GM19099 (cell line): ENCODE data around the gene CCNQ.

Experiments
- POLR2A ChIP-seq: IDR thresholded peaks from 3 replicates; pipeline ENCODE4 v1.6.1; 2011; ENCODE audit warnings: low read depth; ENCODE audit not compliant: insufficient read length; ENCODE audit errors: extremely low read depth

Gene CCNQ

GRCh38 chrX:153628665-153629064 lies 29.7 kb upstream of the CCNQ start:
- TF ChIP-seq POLR2A, result no peak

- TF ChIP-seq POLR2A, result no peak
Observed at GRCh38 chrX:153628129-153628528, 29.2 kb upstream of the CCNQ start.

- no peak for TF ChIP-seq POLR2A
Observed at GRCh38 chrX:153627675-153628111, 28.8 kb upstream of the CCNQ start.

DNA sequence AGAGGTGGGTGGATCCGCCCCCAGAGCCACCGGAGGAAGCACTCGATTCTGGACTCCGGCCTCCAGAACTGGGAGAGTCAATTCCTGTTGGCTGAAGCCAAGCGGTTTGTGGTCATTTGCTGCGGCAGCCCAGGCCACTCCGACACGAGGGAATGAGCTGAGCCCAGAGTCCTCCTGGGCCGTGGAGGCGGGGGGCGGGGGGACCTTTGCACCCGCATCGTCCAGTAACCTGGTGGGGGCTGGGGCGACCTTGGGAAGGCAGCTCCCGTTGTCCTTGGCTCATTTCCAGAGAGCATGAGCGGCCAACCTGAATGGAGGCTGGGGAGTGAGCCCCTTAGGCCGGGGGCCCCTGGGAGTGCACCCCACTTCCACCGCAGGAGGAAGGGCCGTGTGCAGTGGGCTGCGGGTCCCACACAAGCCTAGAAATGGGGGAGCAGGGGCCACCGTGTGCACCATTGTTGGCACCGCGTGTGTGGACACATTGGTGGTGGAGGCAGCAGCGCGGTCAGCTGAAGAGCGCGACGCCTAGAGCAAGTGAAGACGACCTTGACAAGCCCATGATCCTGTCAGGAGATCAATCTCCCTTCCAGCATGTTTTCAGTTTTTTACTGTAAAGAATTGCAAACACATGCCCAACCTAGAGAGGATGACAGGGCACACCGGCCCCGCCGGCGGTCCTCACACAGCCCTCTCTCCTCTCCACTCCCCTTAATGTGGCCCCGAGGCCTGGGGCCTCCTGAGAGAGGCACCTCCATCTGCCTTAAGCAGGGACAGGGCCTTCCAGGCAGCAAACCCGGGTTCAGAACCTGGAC lies 28.1 kb upstream of the CCNQ start:
- TF ChIP-seq POLR2A, result no peak

GRCh38 chrX:153626025-153626633 lies 27.2 kb upstream of the CCNQ start:
- TF ChIP-seq POLR2A, result no peak

GRCh38 chrX:153625271-153626024 lies 26.5 kb upstream of the CCNQ start:
- TF ChIP-seq POLR2A, result no peak

- TF ChIP-seq POLR2A, result no peak
Observed at GRCh38 chrX:153624196-153625091, 25.5 kb upstream of the CCNQ start.

DNA sequence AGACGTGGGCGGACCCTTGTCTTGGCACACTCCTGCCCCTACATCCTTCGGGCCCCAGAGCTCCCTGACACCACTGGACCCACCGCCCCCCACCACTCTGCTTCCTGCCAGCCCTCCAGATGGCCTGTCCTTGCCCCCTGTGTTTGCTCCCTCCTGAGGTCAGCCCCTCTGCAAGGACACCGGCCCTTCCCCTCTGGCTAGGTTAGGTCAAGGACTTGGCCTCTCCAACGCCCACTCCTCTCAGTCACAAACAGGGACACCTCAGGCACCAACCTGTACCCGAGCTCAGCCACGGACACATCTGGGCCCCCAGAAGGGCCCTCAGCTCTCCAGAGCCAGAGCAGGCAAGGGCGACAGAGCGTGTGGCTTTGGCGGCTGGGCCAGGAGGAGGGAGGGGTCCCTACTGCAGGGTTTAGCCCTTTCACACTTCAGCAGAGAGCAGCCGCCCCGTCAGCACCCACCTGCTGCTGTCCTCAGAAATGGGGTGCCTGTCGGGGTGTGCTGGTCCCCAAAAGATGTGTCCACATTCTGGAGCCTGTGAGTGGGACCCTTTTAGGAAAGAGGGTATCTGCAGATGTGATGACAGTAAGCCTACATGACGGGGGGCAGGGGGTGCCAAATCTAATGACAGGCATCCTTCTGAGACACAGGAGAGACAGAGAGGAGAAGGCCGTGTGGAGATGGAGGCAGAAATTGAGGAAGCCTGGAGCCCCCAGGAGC lies 24.5 kb upstream of the CCNQ start:
- TF ChIP-seq POLR2A, result no peak

DNA sequence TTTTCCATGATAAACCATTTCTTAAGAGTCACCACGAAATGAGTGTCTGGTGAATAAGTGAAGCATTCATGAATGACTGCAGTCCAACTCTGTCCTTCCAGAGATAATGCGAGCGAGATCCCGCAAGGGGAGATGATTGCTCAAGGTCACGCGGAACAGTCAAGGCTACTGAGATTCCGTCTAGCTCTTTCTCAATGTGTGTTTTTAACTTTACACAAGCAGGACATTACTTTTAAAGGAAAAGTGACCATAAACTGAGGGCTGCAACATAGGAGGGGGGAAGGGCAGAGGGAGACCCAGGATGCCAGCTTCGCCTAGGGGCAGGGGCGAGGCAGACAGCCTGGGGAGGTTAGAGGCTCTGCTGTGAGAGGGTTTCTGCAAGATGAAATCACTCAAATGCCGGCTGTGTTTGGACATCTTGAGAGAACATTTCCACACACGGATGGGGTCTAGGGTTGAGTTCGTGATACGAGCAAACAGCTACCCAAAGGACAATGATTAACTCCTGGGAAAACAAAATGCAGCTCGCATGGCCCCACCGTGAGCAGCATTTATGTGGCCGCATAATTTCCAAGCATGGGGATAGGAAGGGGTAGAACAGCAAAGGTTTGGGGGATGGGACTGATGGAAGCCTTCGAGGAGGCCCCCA lies 23.8 kb upstream of the CCNQ start:
- no peak for TF ChIP-seq POLR2A

DNA sequence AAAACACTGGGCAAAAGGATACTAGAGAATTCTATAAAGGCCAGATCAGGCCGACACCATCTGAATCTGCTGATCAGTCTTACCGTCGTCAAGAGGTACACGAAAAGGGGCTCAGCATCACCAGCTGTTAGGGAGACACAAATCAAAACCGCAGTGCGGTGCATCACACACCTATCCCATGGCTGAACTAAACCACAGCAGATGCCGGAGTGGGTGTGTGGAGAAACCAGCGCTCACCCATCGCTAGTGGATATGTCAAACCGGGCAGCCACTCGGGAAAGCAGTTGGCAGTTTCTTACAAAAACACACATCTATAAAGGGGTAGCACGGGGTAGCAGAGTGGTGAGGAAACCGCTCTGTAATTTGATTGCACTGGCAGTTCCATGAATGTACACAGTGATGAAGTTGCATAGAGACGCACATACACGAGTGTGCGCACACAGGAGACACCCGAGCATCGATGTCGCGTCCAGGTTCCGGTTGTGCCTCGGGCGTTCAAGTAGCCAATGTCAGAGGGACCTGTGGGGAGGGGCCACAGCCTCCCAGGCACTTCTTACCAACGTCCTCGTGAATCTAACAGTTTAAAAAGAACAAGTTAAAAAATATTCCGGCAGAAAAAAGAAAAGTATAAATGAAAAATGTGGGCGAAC lies 23.1 kb upstream of the CCNQ start:
- TF ChIP-seq POLR2A, result no peak

DNA sequence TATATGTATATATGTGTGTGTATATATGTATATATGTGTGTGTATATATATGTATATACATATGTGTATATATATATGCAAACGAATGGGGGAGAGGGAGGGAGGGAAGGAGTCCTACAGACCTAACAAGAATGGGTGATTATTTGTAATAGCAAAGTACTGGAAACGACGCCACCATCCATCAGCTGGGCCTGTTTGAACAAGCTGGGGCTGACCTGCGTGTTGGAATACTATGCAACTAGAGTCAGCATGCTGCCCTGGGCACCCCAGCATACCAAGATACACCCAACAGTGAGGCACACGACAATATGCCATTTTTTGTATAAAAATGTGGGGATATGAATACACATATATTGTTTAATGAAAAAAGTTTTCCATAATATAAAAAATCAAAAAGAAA lies 21.6 kb upstream of the CCNQ start:
- no peak for TF ChIP-seq POLR2A

DNA sequence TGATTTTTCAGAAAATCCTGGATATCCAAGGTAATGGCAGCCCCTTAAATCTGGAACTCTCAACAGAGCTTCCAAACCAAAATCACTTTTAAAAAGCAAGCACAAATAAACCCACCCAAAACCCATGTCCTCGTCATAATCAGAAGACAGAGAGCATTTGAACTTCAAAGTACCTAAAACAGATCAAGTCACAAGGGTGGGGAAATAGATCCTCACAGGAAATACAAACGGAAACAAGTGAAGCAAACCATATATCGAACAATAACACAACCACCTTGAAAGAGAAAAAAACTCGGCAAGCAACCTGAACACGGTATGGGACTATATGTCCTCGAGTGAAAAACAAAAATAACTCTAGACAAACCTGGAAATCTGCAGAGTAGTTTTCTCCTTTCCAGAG lies 15.9 kb upstream of the CCNQ start:
- TF ChIP-seq POLR2A, result no peak

DNA sequence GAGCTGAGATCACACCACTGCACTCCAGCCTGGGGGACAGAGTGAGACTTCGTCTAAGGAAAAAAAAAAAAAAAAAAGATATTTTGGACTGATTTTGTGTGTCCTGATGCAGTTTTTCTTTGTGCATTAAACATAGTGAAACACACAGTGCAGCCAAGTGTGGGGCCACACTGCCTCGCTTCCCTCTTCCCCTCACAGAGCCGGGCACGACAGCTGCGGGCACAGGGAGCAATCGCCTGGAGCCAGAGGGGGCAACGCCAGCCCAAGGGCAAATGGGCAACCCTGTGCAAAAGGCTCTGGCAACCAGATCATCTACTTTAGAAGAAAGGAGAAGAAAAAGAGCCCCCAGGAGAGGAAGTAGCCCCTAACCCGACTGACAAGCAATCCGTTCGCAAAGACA lies 13.5 kb upstream of the CCNQ start:
- TF ChIP-seq POLR2A, result no peak
